IPS-18c (cell line): Measurements from ENCODE around the gene AMOTL1.
A peak's percentile ranks its signal among the peaks of the same experiment; 100 is the strongest.

Source experiments
- H3K4me3 ChIP-seq: 2 replicates; pipeline ENCODE4 v1.7.0; 2013; ENCODE audit warnings: low read depth, mild to moderate bottlenecking, low read length, moderate library complexity; ENCODE audit not compliant: insufficient read depth
- H3K9me3 ChIP-seq: one replicate; pipeline ENCODE4 v1.6.1; 2013; ENCODE audit warnings: mild to moderate bottlenecking, low read length, moderate library complexity; ENCODE audit not compliant: control insufficient read depth, insufficient read depth

AMOTL1 gene, protein sequence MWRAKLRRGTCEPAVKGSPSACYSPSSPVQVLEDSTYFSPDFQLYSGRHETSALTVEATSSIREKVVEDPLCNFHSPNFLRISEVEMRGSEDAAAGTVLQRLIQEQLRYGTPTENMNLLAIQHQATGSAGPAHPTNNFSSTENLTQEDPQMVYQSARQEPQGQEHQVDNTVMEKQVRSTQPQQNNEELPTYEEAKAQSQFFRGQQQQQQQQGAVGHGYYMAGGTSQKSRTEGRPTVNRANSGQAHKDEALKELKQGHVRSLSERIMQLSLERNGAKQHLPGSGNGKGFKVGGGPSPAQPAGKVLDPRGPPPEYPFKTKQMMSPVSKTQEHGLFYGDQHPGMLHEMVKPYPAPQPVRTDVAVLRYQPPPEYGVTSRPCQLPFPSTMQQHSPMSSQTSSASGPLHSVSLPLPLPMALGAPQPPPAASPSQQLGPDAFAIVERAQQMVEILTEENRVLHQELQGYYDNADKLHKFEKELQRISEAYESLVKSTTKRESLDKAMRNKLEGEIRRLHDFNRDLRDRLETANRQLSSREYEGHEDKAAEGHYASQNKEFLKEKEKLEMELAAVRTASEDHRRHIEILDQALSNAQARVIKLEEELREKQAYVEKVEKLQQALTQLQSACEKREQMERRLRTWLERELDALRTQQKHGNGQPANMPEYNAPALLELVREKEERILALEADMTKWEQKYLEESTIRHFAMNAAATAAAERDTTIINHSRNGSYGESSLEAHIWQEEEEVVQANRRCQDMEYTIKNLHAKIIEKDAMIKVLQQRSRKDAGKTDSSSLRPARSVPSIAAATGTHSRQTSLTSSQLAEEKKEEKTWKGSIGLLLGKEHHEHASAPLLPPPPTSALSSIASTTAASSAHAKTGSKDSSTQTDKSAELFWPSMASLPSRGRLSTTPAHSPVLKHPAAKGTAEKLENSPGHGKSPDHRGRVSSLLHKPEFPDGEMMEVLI

DNA sequence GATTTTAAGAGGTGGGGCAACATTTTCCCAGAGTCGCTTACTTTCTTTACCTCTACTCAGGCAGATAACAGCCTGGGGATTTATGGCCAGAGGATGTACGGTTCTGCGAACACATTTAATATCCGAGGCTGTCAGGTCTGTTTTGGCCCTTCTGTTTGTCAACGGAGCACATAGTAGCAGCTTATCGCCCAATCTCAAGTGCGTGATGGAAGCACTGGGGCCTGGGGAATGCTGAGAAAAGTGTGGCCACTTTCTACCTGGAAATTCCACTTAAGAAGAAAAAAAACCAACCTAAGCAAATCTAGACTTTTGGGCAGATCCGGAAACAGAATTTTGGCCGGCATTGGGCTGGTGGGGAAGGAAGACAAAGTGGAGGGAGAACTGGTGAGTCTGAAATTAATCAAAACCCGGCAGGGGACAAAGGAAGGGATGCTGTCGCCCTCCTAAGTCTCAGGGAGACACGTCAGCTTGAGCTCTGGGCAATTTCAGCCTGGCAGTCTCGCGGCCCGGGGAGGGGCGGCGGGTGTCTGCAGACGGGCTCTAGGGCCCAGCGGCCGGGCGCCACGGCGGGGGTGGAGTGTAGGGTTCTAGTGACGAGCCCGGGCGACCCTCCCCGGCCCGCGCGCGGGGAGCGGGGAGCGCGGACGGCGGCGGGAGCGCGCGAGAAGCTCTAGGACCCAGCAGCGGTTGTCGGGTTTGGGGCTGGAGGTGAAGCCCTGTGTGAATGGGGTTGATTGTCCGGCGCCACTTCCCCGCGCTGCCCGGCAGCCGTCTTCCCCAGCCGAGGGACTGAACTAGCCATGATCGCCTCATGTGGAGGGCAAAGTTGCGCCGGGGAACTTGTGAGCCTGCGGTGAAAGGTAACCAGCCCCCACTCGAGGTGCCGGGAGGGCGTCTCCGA is at the start of gene AMOTL1:
Gene AMOTL1 (plus strand): TSS at position 656 of the 901 bp plus-strand sequence. CDS start 156 bp downstream, at position 812.
- no peaks in the 10 kb centered on the region for H3K9me3 ChIP-seq
- peak within 1 kb of the TSS; percentile 85 for H3K4me3 ChIP-seq

DNA sequence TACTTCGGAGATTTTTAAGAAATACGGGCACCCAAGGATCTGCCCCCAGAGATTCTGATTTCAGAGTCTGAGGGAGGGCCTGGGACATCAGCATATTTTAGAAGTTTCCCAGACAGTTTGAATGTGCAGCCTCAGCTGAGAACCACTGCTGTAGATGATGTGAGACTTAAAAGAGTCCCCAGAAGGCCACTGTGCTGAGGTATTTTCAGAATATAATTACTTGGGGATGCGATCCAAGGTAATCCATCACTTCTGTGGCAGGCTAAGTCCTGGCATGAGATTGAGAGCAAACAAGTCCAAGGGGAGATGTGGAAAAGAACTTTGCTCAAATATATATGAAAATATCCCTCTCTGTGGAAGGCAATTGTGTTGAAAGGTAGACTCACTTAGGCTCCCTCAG is 48.3 kb upstream of the AMOTL1 start:
- no peak overlapping the region for H3K4me3 ChIP-seq
- no peaks in the 10 kb centered on the region for H3K9me3 ChIP-seq

DNA sequence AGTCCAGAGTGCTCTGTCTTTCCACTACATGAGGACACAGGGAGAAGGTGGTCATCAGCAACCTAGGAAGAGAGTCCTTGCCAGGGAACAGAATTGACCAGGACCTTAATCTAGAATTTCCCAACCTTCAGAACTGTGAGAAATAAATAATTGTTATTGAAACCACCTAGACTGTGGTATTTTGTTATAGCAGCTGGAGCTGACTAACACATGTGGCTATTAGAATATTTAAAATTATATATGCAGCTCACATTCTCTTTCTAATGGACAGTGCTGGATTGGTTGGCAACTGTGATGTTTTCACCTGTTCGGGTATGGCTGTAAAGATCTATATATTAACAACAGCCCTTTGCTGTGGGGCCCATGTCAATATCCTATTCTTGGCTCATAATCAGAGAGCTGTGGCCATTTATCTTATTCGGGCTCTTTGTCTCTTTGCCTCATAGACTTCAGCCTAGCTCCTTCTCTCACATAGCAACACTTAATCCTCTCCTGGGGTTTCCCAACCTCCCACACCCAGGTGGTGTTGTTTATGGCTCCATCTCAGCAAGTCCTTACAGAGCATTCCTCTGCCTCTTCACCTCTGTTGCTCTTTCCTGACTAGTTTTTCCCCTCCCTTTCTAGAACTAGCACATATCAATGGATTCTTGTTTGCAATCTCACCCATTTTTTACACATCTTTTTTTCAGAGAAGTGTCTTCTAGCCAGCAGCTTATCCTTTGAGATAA is 46.4 kb upstream of the AMOTL1 start:
- Histone ChIP-seq H3K4me3 (no peak overlapping the region), H3K9me3 (no peaks in the 10 kb centered on the region)

DNA sequence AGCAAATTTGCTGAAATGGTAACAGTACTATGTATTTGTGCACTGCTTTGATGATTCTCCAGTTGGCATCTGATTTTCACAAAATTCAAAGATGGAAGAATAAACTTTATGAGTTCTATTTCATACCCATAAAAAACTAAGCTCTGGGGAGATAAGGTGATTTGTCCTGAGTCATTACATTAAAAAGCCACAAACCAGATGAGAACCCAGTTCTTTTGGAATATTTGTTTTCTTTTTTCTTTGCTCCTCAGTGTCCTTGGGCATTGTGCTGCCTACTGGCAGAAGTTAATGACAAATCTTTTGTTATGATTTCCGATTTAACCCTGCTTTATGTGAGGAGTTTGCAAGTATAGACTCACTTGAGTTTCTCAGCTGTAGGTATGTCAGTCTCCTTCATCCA is 45.4 kb upstream of the AMOTL1 start:
- no peaks in the 10 kb centered on the region for H3K9me3 ChIP-seq
- H3K4me3 ChIP-seq, result no peak overlapping the region

DNA sequence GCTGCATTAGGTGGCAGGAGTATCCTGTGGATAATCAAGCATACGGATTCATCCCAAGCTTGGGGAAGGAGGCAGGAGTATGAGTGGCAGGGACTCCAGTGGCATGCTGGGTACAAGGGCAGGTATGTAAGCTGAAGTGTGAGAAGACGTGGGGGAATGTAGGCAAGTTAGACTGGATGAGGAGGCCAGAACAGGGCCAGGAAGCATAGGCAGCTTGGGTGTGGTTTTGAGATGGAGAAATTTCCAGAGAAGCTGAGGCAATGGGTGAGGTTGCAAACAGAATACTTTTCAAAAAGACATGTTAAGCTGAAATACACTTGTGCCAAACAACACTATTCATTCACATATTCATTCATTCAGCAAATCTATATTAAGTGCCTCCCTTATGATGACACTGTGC is 43.1 kb upstream of the AMOTL1 start:
- H3K9me3 ChIP-seq, result no peaks in the 10 kb centered on the region

DNA sequence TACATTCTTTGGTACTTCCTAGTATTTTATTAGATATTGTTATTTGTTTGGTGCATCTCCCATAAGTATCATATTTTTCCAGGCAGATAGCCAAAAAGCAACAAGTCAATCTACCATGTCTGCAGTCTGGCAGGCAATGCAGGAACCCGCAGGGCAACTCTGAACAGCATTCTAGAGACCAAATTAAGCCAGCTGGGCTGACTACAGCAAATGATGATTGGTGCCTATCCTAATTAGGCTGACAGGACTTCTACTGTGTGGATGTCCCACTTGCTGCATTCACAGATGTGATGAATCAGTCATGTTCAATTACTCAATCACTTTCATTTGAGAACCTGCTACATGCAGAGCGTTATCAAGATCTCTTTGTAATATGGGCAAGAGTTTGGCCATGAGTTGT is 40.3 kb upstream of the AMOTL1 start:
- H3K9me3 ChIP-seq, result no peaks in the 10 kb centered on the region
- no peak overlapping the region for H3K4me3 ChIP-seq

More for the DNA sequence above, 43.1 kb upstream of the AMOTL1 start:
- no peak overlapping the region for H3K4me3 ChIP-seq

DNA sequence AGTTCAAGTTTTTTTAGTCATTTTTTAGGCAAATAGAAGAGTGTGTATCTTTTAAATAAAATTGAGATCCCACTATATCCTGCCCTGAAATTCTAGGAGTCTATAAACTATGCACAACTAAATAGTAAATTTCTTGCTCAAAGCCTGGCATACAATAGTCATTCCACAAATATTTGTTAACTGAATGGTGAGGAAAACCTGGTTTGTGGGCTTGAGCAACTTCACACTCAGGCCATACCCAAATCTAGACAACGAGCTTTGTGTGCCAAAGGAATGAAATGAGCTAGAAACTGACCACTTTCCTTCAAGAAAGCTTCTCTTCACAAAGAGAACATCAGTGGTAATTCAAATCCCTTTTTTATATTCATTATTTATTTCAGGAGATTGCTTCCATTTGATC is 39.6 kb upstream of the AMOTL1 start:
- Histone ChIP-seq H3K4me3 (no peak overlapping the region), H3K9me3 (no peaks in the 10 kb centered on the region)

DNA sequence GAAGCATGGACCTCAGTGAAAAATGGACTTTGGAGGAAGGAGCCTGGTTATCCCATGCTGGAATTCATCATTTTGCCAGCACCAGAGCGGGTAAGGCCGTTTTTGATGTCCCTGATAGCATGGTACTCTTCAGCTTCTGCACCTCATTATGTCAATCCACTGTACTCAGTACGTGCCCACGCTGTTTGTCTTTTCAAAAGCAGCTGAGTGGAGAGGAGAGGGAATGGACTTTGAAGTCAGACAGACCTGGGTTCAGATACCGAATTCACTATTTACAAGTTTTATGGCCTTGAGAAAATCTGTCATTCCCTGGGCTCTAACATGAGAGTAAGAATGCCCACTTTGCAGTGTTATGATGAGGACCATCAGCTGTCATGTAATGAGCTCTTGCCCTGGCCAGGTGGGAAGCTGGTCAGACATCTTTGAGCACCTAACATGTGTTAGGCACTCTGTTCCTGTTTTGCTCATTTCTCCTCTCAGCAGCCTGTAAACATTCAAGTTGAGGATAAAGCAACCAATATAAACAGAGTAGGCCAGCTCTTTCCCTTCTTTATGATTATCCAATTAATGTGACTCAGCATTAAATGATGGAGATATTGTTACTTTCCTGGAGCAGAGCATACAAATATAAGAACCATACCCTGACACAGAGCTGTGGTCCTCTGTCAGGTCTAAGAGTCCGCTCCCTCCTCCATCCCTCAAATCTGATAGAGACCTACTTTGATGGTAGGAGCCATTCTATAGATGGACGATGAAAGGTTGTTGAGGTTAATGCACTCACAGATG is 39.0 kb upstream of the AMOTL1 start:
- Histone ChIP-seq H3K9me3 (no peaks in the 10 kb centered on the region), H3K4me3 (no peak overlapping the region)

DNA sequence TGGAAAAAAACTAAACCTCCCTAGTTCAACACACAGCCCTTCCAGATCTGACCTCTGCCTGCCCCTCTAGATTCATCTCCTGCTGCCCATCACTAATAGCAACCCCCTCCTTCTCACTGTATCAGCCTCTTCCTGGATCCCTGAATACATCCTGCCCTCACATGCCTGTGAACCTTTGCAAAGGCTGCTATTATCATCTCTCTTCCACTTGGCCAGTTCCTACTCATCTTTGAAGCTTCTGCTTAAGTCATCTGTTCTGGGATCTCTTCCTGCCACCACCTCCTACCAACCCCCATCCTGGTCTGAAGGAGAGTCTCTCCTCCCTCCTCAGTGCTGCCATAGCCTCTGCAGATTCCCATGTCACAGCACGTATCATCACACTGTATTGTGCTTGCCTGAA is 38.0 kb upstream of the AMOTL1 start:
- H3K4me3 ChIP-seq, result no peak overlapping the region
- no peaks in the 10 kb centered on the region for H3K9me3 ChIP-seq

DNA sequence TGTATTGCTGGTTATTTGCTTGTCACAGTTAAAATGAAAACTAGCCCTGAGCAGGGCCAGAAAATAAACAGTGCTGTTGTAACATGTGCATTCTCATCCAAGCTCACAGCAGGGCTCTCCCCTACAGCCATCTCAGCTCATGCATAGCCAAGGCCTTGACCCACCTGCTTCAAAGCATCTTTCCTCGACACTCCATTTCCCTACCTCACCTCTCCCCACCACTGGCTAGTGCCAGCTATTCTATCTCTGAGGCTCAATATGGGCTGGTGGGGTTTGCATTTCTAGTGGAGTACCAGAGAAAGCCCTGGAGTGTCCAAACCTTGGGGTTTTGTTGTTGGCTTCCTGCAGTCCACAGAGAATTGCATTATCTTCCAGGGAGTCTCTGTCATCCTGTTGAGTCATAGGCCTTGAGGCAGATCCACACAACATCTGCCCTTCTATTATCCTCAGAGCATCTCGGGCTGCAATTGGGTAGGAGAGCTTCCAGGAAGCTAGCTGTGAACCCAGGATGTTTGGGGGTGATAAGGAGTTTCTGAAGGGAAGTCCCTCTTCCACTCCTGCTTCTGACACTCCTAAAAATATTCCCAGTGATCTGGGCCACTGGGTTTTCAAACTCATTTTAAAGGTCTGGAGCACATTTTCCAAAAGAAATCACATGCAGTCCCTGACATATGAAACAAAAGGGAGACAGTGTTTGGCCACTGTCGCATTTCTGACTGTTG is 36.1 kb upstream of the AMOTL1 start:
- H3K4me3 ChIP-seq, result no peak overlapping the region
- no peaks in the 10 kb centered on the region for H3K9me3 ChIP-seq

DNA sequence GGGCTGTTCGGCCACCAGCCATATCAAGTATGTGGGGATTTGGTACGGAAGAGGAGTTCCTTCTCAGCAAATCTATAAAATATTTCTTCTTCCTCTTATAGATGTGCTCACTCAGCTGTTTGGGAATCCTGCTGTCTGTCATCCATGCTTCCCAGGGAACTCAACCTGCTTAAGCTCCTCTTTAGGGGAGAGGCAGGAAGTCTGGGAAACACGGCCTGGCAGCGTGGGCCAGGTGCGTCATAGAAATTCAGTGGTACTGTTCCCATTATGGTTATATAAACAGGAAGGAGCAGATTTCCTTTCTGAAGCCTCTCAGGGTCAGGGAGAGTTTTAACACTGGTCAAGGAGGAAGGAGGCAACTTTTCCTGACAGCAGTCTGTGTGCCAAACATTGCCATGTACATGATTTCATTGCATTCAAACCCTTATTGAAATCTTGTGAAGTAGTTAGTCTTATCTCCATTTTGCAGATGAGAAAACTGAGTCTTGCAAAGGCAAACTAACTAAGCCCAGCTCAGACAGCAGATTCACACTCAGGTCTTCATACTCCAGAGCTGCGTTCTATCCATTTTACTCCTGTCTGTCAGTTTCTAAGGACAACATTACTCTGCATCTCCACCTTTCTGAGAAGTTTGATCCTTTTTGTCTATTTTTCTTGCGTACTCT is 35.4 kb upstream of the AMOTL1 start:
- Histone ChIP-seq H3K9me3 (no peaks in the 10 kb centered on the region), H3K4me3 (no peak overlapping the region)

DNA sequence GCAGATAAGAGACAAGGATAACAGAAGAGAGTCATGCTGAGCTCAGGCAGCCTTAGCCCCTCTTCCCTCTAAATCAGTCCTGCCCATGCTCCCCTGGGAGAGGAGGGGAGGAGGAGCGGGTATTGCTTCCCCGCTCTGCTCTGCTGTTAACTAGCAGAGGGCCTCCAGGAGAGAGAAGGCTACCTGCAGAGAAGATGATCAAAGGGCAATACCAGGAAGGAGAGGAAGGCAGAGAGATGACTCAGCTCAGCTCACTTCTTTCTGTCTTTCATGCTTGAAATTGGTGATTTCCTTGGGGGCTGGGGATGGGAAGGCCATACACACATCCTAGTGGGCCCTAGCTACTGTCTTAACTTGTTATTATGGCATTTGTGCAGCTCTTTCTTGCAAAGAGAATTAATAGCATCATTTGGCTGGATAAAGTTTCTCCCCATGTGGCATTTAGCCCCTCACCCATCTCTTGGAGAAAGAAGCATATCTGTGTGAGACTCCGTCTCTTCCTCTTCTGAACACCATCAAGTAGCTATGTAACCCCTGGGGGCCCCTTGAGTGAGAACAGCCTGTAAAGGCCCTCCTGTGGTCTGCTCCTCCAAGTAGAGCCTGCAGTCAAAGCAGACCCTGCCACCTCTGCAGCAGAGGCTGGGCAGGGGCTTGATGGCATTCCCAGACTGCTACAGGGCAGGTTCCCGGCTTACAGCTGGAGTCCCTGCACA is 33.4 kb upstream of the AMOTL1 start:
- Histone ChIP-seq H3K4me3 (no peak overlapping the region), H3K9me3 (no peaks in the 10 kb centered on the region)

DNA sequence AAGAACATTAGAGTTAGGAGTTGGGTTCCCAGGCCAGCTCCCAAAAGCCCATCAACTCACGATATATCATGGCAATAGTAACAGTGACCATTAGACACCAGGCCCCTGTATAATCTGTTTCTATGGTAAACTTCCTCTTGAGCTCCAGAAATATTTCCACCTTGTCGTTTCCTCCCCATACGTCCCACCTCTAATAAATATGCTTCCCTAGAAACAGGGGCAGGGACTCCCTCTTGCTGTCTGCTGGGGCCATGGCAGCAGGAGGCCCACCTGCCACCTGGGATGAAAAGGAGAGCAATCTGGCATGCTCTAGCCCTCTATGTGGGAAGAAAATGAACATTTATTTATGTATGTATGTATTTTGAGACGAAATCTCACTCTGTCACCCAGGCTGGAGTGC is 32.2 kb upstream of the AMOTL1 start:
- Histone ChIP-seq H3K9me3 (no peaks in the 10 kb centered on the region), H3K4me3 (no peak overlapping the region)

DNA sequence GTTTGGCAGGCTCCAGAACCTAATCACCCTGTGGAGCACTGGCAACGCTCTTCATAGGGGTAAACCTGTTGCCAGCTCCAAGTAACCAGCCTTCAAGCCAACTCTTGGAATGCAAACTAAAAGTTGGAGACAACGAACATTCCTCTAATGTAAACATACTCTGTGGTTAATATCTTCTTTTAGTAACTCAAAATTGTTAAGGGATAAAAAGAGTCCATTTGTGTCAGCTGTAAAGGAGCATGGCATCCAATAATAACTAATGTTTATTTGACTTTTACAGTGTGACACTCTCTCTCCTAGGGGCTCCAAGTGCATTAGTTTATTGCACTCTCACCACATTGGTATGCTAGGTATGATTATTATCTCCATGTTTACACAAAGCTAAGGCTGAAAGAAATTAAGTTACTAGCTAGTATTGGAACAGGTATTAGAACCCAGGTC is 31.0 kb upstream of the AMOTL1 start:
- Histone ChIP-seq H3K4me3 (no peak overlapping the region), H3K9me3 (no peaks in the 10 kb centered on the region)
